AG09309 (cell line): ENCODE measurements around the gene BST1.

Experiments
- DNase-seq: peaks from one replicate; pipeline ENCODE4 v3.0.0-alpha.2; 2010; ENCODE audit warnings: low read depth
- H3K4me3 ChIP-seq: 2 replicates; pipeline ENCODE4 v1.5.1; 2011; ENCODE audit warnings: mild to moderate bottlenecking, low read depth, low read length, moderate library complexity; ENCODE audit not compliant: control insufficient read depth
- CTCF ChIP-seq: IDR thresholded peaks from 2 replicates; pipeline ENCODE4 v1.5.1; 2011; ENCODE audit warnings: mild to moderate bottlenecking, low read depth, low read length, inconsistent platforms; ENCODE audit not compliant: insufficient read depth, control insufficient read depth; ENCODE audit errors: missing control alignments

BST1 gene

GRCh38 chr4:15771216-15772058, 68.6 kb downstream of the BST1 start:
- H3K4me3 ChIP-seq = no peak overlapping the region
- no peak for TF ChIP-seq CTCF
- no peak for DNase-seq

DNA sequence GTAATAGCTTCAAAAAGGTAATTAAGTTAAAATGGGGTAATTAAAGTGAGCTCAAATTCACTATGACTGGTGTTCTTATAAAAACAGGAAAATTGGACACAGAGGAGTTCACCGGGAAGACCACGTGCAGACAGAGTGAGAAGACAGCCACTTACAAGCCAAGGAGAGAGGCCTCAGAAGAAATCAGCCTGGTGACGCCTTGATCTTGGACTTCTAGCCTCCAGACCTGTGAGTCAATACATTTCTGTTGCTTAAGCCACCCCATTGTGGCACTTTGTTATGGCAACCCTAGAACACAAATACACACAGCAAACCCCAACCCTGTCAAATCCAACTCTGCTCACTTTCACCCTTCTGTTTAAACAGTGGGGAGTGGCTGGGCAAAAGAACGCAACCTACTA, 71.2 kb downstream of the BST1 start:
- no peak for TF ChIP-seq CTCF
- H3K4me3 ChIP-seq = no peak overlapping the region
- DNase-seq = no peak

GRCh38 chr4:15776871-15777648, 74.2 kb downstream of the BST1 start:
- DNase-seq = no peak
- H3K4me3 ChIP-seq = no peak overlapping the region
- TF ChIP-seq CTCF = no peak

- TF ChIP-seq CTCF = no peak
- DNase-seq = no peak
- H3K4me3 ChIP-seq = no peak overlapping the region
Observed at GRCh38 chr4:15777697-15778288, 74.9 kb downstream of the BST1 start.

DNA sequence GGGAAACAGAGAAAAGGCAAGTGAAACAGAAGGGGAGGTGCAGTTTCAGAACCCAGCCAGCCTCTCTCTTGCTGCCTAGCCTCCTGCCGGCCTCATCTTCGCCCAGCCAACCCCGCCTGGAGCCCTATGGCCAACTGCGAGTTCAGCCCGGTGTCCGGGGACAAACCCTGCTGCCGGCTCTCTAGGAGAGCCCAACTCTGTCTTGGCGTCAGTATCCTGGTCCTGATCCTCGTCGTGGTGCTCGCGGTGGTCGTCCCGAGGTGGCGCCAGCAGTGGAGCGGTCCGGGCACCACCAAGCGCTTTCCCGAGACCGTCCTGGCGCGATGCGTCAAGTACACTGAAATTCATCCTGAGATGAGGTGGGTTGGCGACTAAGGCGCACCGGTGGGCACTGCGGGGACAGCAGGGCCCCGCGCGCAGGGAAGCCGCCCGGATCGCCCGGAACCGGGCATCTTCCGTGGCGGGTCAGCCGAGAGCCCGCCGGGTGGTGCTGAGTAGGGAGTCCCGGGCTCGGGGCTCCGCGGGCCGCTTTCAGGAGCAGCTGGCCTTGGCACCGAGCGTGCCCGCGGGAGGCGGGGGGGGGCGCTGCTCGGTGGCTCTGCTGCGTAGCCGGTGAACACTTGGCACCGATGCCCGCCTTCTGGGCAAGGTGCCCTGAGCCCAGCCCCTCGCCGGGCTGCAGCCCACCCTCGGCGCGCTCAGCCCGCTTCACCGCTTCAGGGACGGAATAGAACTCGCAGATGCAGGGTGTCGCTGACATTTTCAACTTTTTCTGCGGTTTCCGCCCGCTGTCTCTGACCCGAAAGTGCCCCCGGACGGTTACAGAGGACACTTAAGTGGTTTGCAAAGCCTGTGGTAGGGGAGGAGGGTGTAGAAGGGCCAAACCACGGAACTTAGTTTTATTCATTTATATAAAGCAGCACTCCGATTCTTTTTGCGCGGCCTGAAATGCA, 75.7 kb downstream of the BST1 start, which contains the start of gene CD38:
TSS of gene CD38 (plus strand) at position 40 of the 953 bp plus-strand sequence. CDS start at position 127, 87 bp downstream.
- no peak for TF ChIP-seq CTCF
- no peak for DNase-seq
- peak within 1 kb of the TSS; percentile 37 for H3K4me3 ChIP-seq
